Fibroblast of gingiva (primary cell): ENCODE results near the gene MN1.

ENCODE experiments used
- DNase-seq: peaks from one replicate; pipeline ENCODE4 v3.0.0-alpha.2; 2011; ENCODE audit warnings: low read depth

The MN1 gene

GRCh38 chr22:27799015-27799826, 2.3 kb downstream of the MN1 start:
- no peak for DNase-seq

GRCh38 chr22:27798511-27799014, 3.0 kb downstream of the MN1 start:
- no peak for DNase-seq

GRCh38 chr22:27797520-27798391, 3.8 kb downstream of the MN1 start:
- DNase-seq: no peak

GRCh38 chr22:27796829-27797519, 4.6 kb downstream of the MN1 start:
- no peak for DNase-seq

- DNase-seq: no peak
Observed at GRCh38 chr22:27795696-27796517, 5.6 kb downstream of the MN1 start.

- no peak for DNase-seq
Observed at GRCh38 chr22:27795053-27795452, 6.5 kb downstream of the MN1 start.

- no peak for DNase-seq
Observed at GRCh38 chr22:27794226-27794625, 7.3 kb downstream of the MN1 start.

GRCh38 chr22:27793576-27793975, 8.0 kb downstream of the MN1 start:
- no peak for DNase-seq

GRCh38 chr22:27792452-27793161, 8.9 kb downstream of the MN1 start:
- no peak for DNase-seq

- no peak for DNase-seq
Observed at GRCh38 chr22:27791859-27792241, 9.7 kb downstream of the MN1 start.

- no peak for DNase-seq
Observed at GRCh38 chr22:27791159-27791858, 10.2 kb downstream of the MN1 start.

GRCh38 chr22:27790376-27791158, 11.0 kb downstream of the MN1 start:
- no peak for DNase-seq

GRCh38 chr22:27788500-27789288, 12.9 kb downstream of the MN1 start:
- DNase-seq: no peak

GRCh38 chr22:27786965-27787364, 14.6 kb downstream of the MN1 start:
- DNase-seq: no peak

- DNase-seq: no peak
Observed at GRCh38 chr22:27786291-27786932, 15.1 kb downstream of the MN1 start.

- no peak for DNase-seq
Observed at GRCh38 chr22:27785831-27786230, 15.7 kb downstream of the MN1 start.

GRCh38 chr22:27784120-27784475, 17.5 kb downstream of the MN1 start:
- DNase-seq: no peak

GRCh38 chr22:27783436-27784119, 18.0 kb downstream of the MN1 start:
- no peak for DNase-seq
